Muscle of back (tissue), 11 donors: ENCODE data around the gene PACS2. TPM values are rescaled to one million over a fixed set of nuclear protein-coding genes. Genes with fewer than 3 reads are reported as not detected.

Experiments used
- DNase-seq, 3 donors: peaks; one replicate each; pipeline versions ENCODE4 v3.0.0 to v3.0.0-alpha.2; 2013
- polyA plus RNA-seq, 10 donors: library from polyadenylated mRNA; unstranded; fragments of 120-200 nt; gene quantifications; one replicate each; pipeline ENCODE4 v1.2.1, GENCODE V29; 2013; ENCODE audit not compliant: insufficient read length in 10 of 10

The PACS2 gene
- polyA plus RNA-seq, 10 donors, result 68.7 to 112 (median 87.4) TPM

- DNase-seq, result no peak
These were observed 52.8 kb downstream of the PACS2 start for GRCh38 chr14:105367116-105368031.

- no peak for DNase-seq
These were observed 53.5 kb downstream of the PACS2 start for GRCh38 chr14:105368032-105368417.

- no peak for DNase-seq
These were observed 53.9 kb downstream of the PACS2 start for GRCh38 chr14:105368426-105368825.

GRCh38 chr14:105368910-105369652 lies 54.5 kb downstream of the PACS2 start:
- DNase-seq, result no peak

GRCh38 chr14:105369653-105370040 lies 55.1 kb downstream of the PACS2 start:
- DNase-seq, result no peak

- no peak for DNase-seq
These were observed 59.8 kb downstream of the PACS2 start for GRCh38 chr14:105374389-105374788.

GRCh38 chr14:105375635-105376057 lies 61.1 kb downstream of the PACS2 start:
- DNase-seq, result no peak

GRCh38 chr14:105376521-105377440 lies 62.2 kb downstream of the PACS2 start:
- DNase-seq, result no peak

GRCh38 chr14:105377555-105378182 lies 63.1 kb downstream of the PACS2 start:
- DNase-seq, result no peak

GRCh38 chr14:105378199-105378598 lies 63.7 kb downstream of the PACS2 start:
- no peak for DNase-seq

GRCh38 chr14:105378873-105379685 lies 64.5 kb downstream of the PACS2 start:
- no peak for DNase-seq

GRCh38 chr14:105379946-105380345 lies 65.4 kb downstream of the PACS2 start:
- DNase-seq, result no peak

GRCh38 chr14:105380756-105381155 lies 66.2 kb downstream of the PACS2 start:
- DNase-seq, result no peak

GRCh38 chr14:105381446-105382342 lies 67.1 kb downstream of the PACS2 start:
- DNase-seq, result no peak

- no peak for DNase-seq
These were observed 68.0 kb downstream of the PACS2 start for GRCh38 chr14:105382343-105383082.

GRCh38 chr14:105383083-105383730 lies 68.7 kb downstream of the PACS2 start:
- DNase-seq, result no peak

GRCh38 chr14:105384041-105384557 lies 69.6 kb downstream of the PACS2 start:
- no peak for DNase-seq
